CD8-positive, alpha-beta memory T cell (primary cell): ENCODE results near the gene LIPT2. TPM values are rescaled to one million over a fixed set of nuclear protein-coding genes. Genes with fewer than 3 reads are reported as not detected.

Source experiments
- polyA plus RNA-seq: library from polyadenylated mRNA; unstranded; fragments of 300-500 nt; fragmentation: Illumina TruSeq; gene quantifications from one replicate; pipeline ENCODE4 v1.2.3, GENCODE V29; 2021
- total RNA-seq, 2 experiments: library from RNA; stranded (reverse); gene quantifications; one replicate each; pipeline ENCODE4 v1.2.3, GENCODE V29; 2021

Gene LIPT2
- total and polyA plus RNA-seq, 3 experiments from 2014 or later = 4.0 to 17.0 (median 6.1) TPM

Other genes with a start within 250 kb of the LIPT2 start
- not detected for gene P4HA3, start 182.1 kb downstream of the LIPT2 start, total RNA-seq
- not detected for gene P4HA3, start 182.1 kb downstream of the LIPT2 start, polyA plus RNA-seq
- 1 to 10 TPM; 9.6 to 9.8 TPM for gene PGM2L1, start 95.3 kb downstream of the LIPT2 start, total RNA-seq
- 4.6 TPM for gene PGM2L1, start 95.3 kb downstream of the LIPT2 start, polyA plus RNA-seq
- under 1 TPM in 1 of 2 experiments, not detected in 1; 0.07 TPM for gene KCNE3, start 26.2 kb downstream of the LIPT2 start, total RNA-seq
- gene KCNE3, start 26.2 kb downstream of the LIPT2 start, polyA plus RNA-seq = not detected
- gene POLD3, start 98.9 kb upstream of the LIPT2 start, total RNA-seq = 10 to 100 TPM; 53.8 to 57.5 TPM
- gene POLD3, start 98.9 kb upstream of the LIPT2 start, polyA plus RNA-seq = 20.7 TPM
- gene CHRDL2, start 237.7 kb upstream of the LIPT2 start, total RNA-seq = not detected
- not detected for gene CHRDL2, start 237.7 kb upstream of the LIPT2 start, polyA plus RNA-seq